Body of pancreas (tissue), 4 donors: ENCODE data around the gene ELOB.

Experiments
- CTCF ChIP-seq, 7 experiments: fragments of 450-650 bp in 4 of 7; fragments of 200-600 bp in 3 of 7; sonication (generic) in 3 of 7; IDR thresholded peaks; one replicate each; pipeline ENCODE4 v1.5.1; 2016 to 2019; ENCODE audit warnings: antibody characterized with exemption in 7 of 7
- POLR2A ChIP-seq, 3 donors: fragments of 450-650 bp; IDR thresholded peaks; one replicate each; pipeline ENCODE4 v1.6.1; 2016; ENCODE audit warnings: antibody characterized with exemption in 3 of 3, mild to moderate bottlenecking in 2 of 3

GRCh38 chr16:2799859-2800226 is 22.8 kb upstream of the ELOB start:
- no peak for TF ChIP-seq CTCF (IDR thresholded peaks at IDR 0.05)
- no peak for TF ChIP-seq POLR2A (IDR thresholded peaks at IDR 0.05)
